LNCaP clone FGC (cell line): ENCODE measurements around the gene AP2A2.

Experiments
- DNase-seq: peaks from one replicate; pipeline ENCODE4 v3.0.0-alpha.2; 2011; ENCODE audit warnings: low read depth
- H3K4me3 ChIP-seq: 2 replicates; pipeline ENCODE4 v1.5.1; 2011; ENCODE audit warnings: mild to moderate bottlenecking, low read depth, low read length, control low read depth
- CTCF ChIP-seq: IDR thresholded peaks from 2 replicates; pipeline ENCODE4 v1.5.1; 2012; ENCODE audit warnings: mild to moderate bottlenecking; ENCODE audit not compliant: control insufficient read depth, insufficient read depth; ENCODE audit errors: extremely low read depth

The AP2A2 gene

GRCh38 chr11:932435-932834, 6.8 kb downstream of the AP2A2 start:
- no peak for DNase-seq
- no peak for TF ChIP-seq CTCF
- H3K4me3 ChIP-seq, result no peak overlapping the region

- TF ChIP-seq CTCF, result no peak
- no peak overlapping the region for H3K4me3 ChIP-seq
- DNase-seq, result no peak
Observed at GRCh38 chr11:933142-933851, 7.6 kb downstream of the AP2A2 start.

- DNase-seq, result no peak
- H3K4me3 ChIP-seq, result no peak overlapping the region
- no peak for TF ChIP-seq CTCF
Observed at GRCh38 chr11:933936-934335, 8.3 kb downstream of the AP2A2 start.

GRCh38 chr11:934527-934926, 8.9 kb downstream of the AP2A2 start:
- no peak for DNase-seq
- H3K4me3 ChIP-seq, result no peak overlapping the region
- TF ChIP-seq CTCF, result no peak

- no peak for TF ChIP-seq CTCF
- no peak overlapping the region for H3K4me3 ChIP-seq
- DNase-seq, result no peak
Observed at GRCh38 chr11:936199-936598, 10.5 kb downstream of the AP2A2 start.

GRCh38 chr11:937841-938261, 12.2 kb downstream of the AP2A2 start:
- TF ChIP-seq CTCF, result no peak
- H3K4me3 ChIP-seq, result no peak overlapping the region
- no peak for DNase-seq
